Ectodermal cell (in vitro differentiated cells): Measurements from ENCODE around the gene MLANA.

Experiments used
- H3K27ac ChIP-seq: 2 replicates; pipeline ENCODE4 v1.7.0; 2013; ENCODE audit warnings: mild to moderate bottlenecking, low read depth, low read length; ENCODE audit not compliant: insufficient read depth, poor library complexity, severe bottlenecking
- H3K27me3 ChIP-seq: 2 replicates; pipeline ENCODE4 v1.7.0; 2013; ENCODE audit warnings: mild to moderate bottlenecking, low read length; ENCODE audit not compliant: insufficient read depth, control insufficient read depth, poor library complexity, severe bottlenecking
- H3K36me3 ChIP-seq: one replicate; pipeline ENCODE4 v1.7.0; 2013; ENCODE audit warnings: low read length; ENCODE audit not compliant: control insufficient read depth, insufficient read depth
- H3K4me1 ChIP-seq: one replicate; pipeline ENCODE4 v1.7.0; 2013; ENCODE audit warnings: low read length; ENCODE audit not compliant: control insufficient read depth, insufficient read depth
- H3K4me3 ChIP-seq: 2 replicates; pipeline ENCODE4 v1.7.0; 2013; ENCODE audit warnings: low read depth, low read length, control low read depth; ENCODE audit not compliant: insufficient read depth
- H3K9me3 ChIP-seq: 2 replicates; pipeline ENCODE4 v1.7.0; 2013; ENCODE audit warnings: mild to moderate bottlenecking, low read length, moderate library complexity; ENCODE audit not compliant: control insufficient read depth
- WGBS, 2 experiments: methylation state at CpG; one replicate each; pipeline ENCODE4 v1.1.7; 2013; ENCODE audit warnings: missing lambda C conversion rate in 2 of 2; 5-methylcytosine and 5-hydroxymethylcytosine counted together

MLANA gene

GRCh38 chr9:5918460-5918859, 27.8 kb downstream of the MLANA start:
- H3K27ac ChIP-seq: no peak overlapping the region
- no peaks in the 10 kb centered on the region for H3K9me3 ChIP-seq
- 90 to 92% methylated on average over 2 of the region's 3 CpGs for WGBS, 2 experiments
- no peaks in the 10 kb centered on the region for H3K27me3 ChIP-seq
- no peaks in the 10 kb centered on the region for H3K4me1 ChIP-seq
- H3K36me3 ChIP-seq: no peaks in the 10 kb centered on the region
- no peak overlapping the region for H3K4me3 ChIP-seq

- no peaks in the 10 kb centered on the region for H3K36me3 ChIP-seq
- H3K4me3 ChIP-seq: no peak overlapping the region
- H3K9me3 ChIP-seq: no peaks in the 10 kb centered on the region
- H3K27ac ChIP-seq: no peak overlapping the region
- no peaks in the 10 kb centered on the region for H3K4me1 ChIP-seq
- WGBS, 2 experiments: 95% methylated on average over 2 of the region's 2 CpGs
- H3K27me3 ChIP-seq: no peaks in the 10 kb centered on the region
Measured at GRCh38 chr9:5920860-5921328, 30.2 kb downstream of the MLANA start.

- WGBS, 2 experiments: 93 to 99% methylated on average over 2 of the region's 2 CpGs
- H3K9me3 ChIP-seq: no peaks in the 10 kb centered on the region
- H3K27me3 ChIP-seq: no peaks in the 10 kb centered on the region
- H3K36me3 ChIP-seq: no peaks in the 10 kb centered on the region
- H3K4me1 ChIP-seq: no peaks in the 10 kb centered on the region
- no peak overlapping the region for H3K4me3 ChIP-seq
- H3K27ac ChIP-seq: no peak overlapping the region
Measured at GRCh38 chr9:5922192-5922591, 31.5 kb downstream of the MLANA start.

- no peaks in the 10 kb centered on the region for H3K36me3 ChIP-seq
- H3K4me1 ChIP-seq: no peaks in the 10 kb centered on the region
- WGBS, 2 experiments: no CpG with 5 or more reads among the region's 1 CpG
Measured at GRCh38 chr9:5931657-5932056, 41.0 kb downstream of the MLANA start.

GRCh38 chr9:5938449-5938848, 47.8 kb downstream of the MLANA start:
- H3K36me3 ChIP-seq: no peaks in the 10 kb centered on the region
- no peak overlapping the region for H3K27ac ChIP-seq
- H3K4me3 ChIP-seq: no peak overlapping the region
- H3K4me1 ChIP-seq: no peaks in the 10 kb centered on the region
- H3K27me3 ChIP-seq: no peaks in the 10 kb centered on the region
- no peaks in the 10 kb centered on the region for H3K9me3 ChIP-seq
- WGBS, 2 experiments: 100% methylated on average over 2 of the region's 2 CpGs; no CpG with 5 or more reads in 1 of the 2 experiments

More at GRCh38 chr9:5931657-5932056, 41.0 kb downstream of the MLANA start:
- Histone ChIP-seq H3K27me3 (no peaks in the 10 kb centered on the region), H3K27ac (no peak overlapping the region), H3K9me3 (no peaks in the 10 kb centered on the region), H3K4me3 (no peak overlapping the region)

GRCh38 chr9:5939530-5939929, 48.8 kb downstream of the MLANA start:
- H3K27me3 ChIP-seq: no peaks in the 10 kb centered on the region
- H3K9me3 ChIP-seq: no peaks in the 10 kb centered on the region
- H3K4me3 ChIP-seq: no peak overlapping the region
- no peaks in the 10 kb centered on the region for H3K4me1 ChIP-seq
- no peak overlapping the region for H3K27ac ChIP-seq
- no peaks in the 10 kb centered on the region for H3K36me3 ChIP-seq

GRCh38 chr9:5941214-5941613, 50.5 kb downstream of the MLANA start:
- no peak overlapping the region for H3K4me3 ChIP-seq
- H3K9me3 ChIP-seq: no peaks in the 10 kb centered on the region
- no peak overlapping the region for H3K27ac ChIP-seq
- no peaks in the 10 kb centered on the region for H3K4me1 ChIP-seq
- H3K36me3 ChIP-seq: no peaks in the 10 kb centered on the region
- 92 to 95% methylated on average over 2 of the region's 2 CpGs for WGBS, 2 experiments
- H3K27me3 ChIP-seq: no peaks in the 10 kb centered on the region

GRCh38 chr9:5945112-5945511, 54.4 kb downstream of the MLANA start:
- Histone ChIP-seq H3K27ac (no peak overlapping the region), H3K27me3 (no peaks in the 10 kb centered on the region), H3K4me3 (no peak overlapping the region), H3K4me1 (peaks cover 5% of the 10 kb centered on the region), H3K9me3 (no peaks in the 10 kb centered on the region), H3K36me3 (no peaks in the 10 kb centered on the region)
- WGBS, 2 experiments: 95 to 96% methylated on average over 1 of the region's 1 CpG

GRCh38 chr9:5947912-5948311, 57.2 kb downstream of the MLANA start:
- Histone ChIP-seq H3K4me3 (no peak overlapping the region), H3K27me3 (no peaks in the 10 kb centered on the region), H3K27ac (no peak overlapping the region), H3K36me3 (no peaks in the 10 kb centered on the region), H3K9me3 (no peaks in the 10 kb centered on the region), H3K4me1 (peaks cover 5% of the 10 kb centered on the region)
- WGBS, 2 experiments: 5 to 8% methylated on average over 2 of the region's 2 CpGs

GRCh38 chr9:5949103-5949699, 58.5 kb downstream of the MLANA start:
- Histone ChIP-seq H3K27ac (no peak overlapping the region), H3K36me3 (no peaks in the 10 kb centered on the region), H3K4me3 (no peak overlapping the region), H3K4me1 (peaks cover 5% of the 10 kb centered on the region), H3K27me3 (no peaks in the 10 kb centered on the region), H3K9me3 (no peaks in the 10 kb centered on the region)
- 67 to 80% methylated on average over 4 of the region's 5 CpGs for WGBS, 2 experiments

- H3K27me3 ChIP-seq: no peaks in the 10 kb centered on the region
- WGBS, 2 experiments: 100% methylated on average over 1 of the region's 1 CpG; no CpG with 5 or more reads in 1 of the 2 experiments
Measured at GRCh38 chr9:5950261-5950660, 59.6 kb downstream of the MLANA start.

More at GRCh38 chr9:5950261-5950660, 59.6 kb downstream of the MLANA start:
- Histone ChIP-seq H3K36me3 (no peaks in the 10 kb centered on the region), H3K4me1 (peaks cover 5% of the 10 kb centered on the region), H3K4me3 (no peak overlapping the region), H3K27ac (no peak overlapping the region), H3K9me3 (no peaks in the 10 kb centered on the region)
